ENCODE measurements around the gene MYCN. TPM values are rescaled to one million over a fixed set of nuclear protein-coding genes. Genes with fewer than 3 reads are reported as not detected.

MYCN gene
- total and polyA plus RNA-seq, 2 donors (not counting 1 experiment from before 2014, with no cell fraction given): not detected

- TF ChIP-seq EZH2 (IDR thresholded peaks at IDR 0.05; ENCODE audit: low read length, missing control alignments): no peak
- TF ChIP-seq CTCF (conservative IDR thresholded peaks at IDR 0.05 in 1 of 2, IDR thresholded peaks at IDR 0.05 in 1 of 2; ENCODE audit: low read depth in 1 of 2, low read length in 2 of 2): no peak
- H3K4me3 ChIP-seq (replicated peaks in 1 of 4; ENCODE audit: control extremely low read depth in 1 of 4, insufficient read depth in 1 of 4, low read depth in 3 of 4, low read length in 4 of 4): no peak overlapping the region
Observed at GRCh38 chr2:15892151-15892880, 48.0 kb upstream of the MYCN start.

GRCh38 chr2:15893085-15893484 lies 47.3 kb upstream of the MYCN start:
- H3K4me1 ChIP-seq (ENCODE audit: control insufficient read depth, extremely low read depth, insufficient read depth, low read length): no peaks in the 10 kb centered on the region
- H3K4me3 ChIP-seq (replicated peaks in 1 of 4; ENCODE audit: control extremely low read depth in 1 of 4, insufficient read depth in 1 of 4, low read depth in 3 of 4, low read length in 4 of 4): no peak overlapping the region
- no peak overlapping the region for H3K4me2 ChIP-seq (ENCODE audit: extremely low read depth, insufficient read depth, low read length)
- no peak overlapping the region for H3K9ac ChIP-seq (ENCODE audit: insufficient read depth, low read length)
- H3K79me2 ChIP-seq (ENCODE audit: control insufficient read depth, insufficient read depth, low read length): no peaks in the 10 kb centered on the region
- H3K36me3 ChIP-seq (ENCODE audit: control insufficient read depth, insufficient read depth, low read length): no peaks in the 10 kb centered on the region
- no peaks in the 10 kb centered on the region for H4K20me1 ChIP-seq (ENCODE audit: control insufficient read depth, extremely low read depth, insufficient read depth, low read length)
- no peaks in the 10 kb centered on the region for H3K9me3 ChIP-seq (ENCODE audit: control insufficient read depth, insufficient read depth, low read depth, low read length)
- H3K27me3 ChIP-seq (ENCODE audit: control insufficient read depth, insufficient read depth, low read length): no peaks in the 10 kb centered on the region
- H2AFZ ChIP-seq (ENCODE audit: low read length): no peak overlapping the region
- no peak overlapping the region for H3K27ac ChIP-seq (ENCODE audit: insufficient read depth, low read length)
- no peak for TF ChIP-seq EZH2 (IDR thresholded peaks at IDR 0.05; ENCODE audit: low read length, missing control alignments)
- TF ChIP-seq CTCF (conservative IDR thresholded peaks at IDR 0.05 in 1 of 2, IDR thresholded peaks at IDR 0.05 in 1 of 2; ENCODE audit: low read depth in 1 of 2, low read length in 2 of 2): no peak
- DNase-seq (ENCODE audit: low read depth in 2 of 2): no peak

More at GRCh38 chr2:15892151-15892880, 48.0 kb upstream of the MYCN start:
- no peak overlapping the region for H3K9ac ChIP-seq (ENCODE audit: insufficient read depth, low read length)
- DNase-seq (ENCODE audit: low read depth in 2 of 2): no peak
- no peaks in the 10 kb centered on the region for H4K20me1 ChIP-seq (ENCODE audit: control insufficient read depth, extremely low read depth, insufficient read depth, low read length)
- H2AFZ ChIP-seq (ENCODE audit: low read length): no peak overlapping the region
- no peak overlapping the region for H3K27ac ChIP-seq (ENCODE audit: insufficient read depth, low read length)
- no peaks in the 10 kb centered on the region for H3K36me3 ChIP-seq (ENCODE audit: control insufficient read depth, insufficient read depth, low read length)
- H3K4me1 ChIP-seq (ENCODE audit: control insufficient read depth, extremely low read depth, insufficient read depth, low read length): no peaks in the 10 kb centered on the region
- H3K4me2 ChIP-seq (ENCODE audit: extremely low read depth, insufficient read depth, low read length): no peak overlapping the region
- no peaks in the 10 kb centered on the region for H3K79me2 ChIP-seq (ENCODE audit: control insufficient read depth, insufficient read depth, low read length)
- no peaks in the 10 kb centered on the region for H3K27me3 ChIP-seq (ENCODE audit: control insufficient read depth, insufficient read depth, low read length)
- H3K9me3 ChIP-seq (ENCODE audit: control insufficient read depth, insufficient read depth, low read depth, low read length): no peaks in the 10 kb centered on the region

GRCh38 chr2:15893689-15894480 lies 46.5 kb upstream of the MYCN start:
- no peak overlapping the region for H2AFZ ChIP-seq (ENCODE audit: low read length)
- no peaks in the 10 kb centered on the region for H3K9me3 ChIP-seq (ENCODE audit: control insufficient read depth, insufficient read depth, low read depth, low read length)
- H3K79me2 ChIP-seq (ENCODE audit: control insufficient read depth, insufficient read depth, low read length): no peaks in the 10 kb centered on the region
- no peaks in the 10 kb centered on the region for H4K20me1 ChIP-seq (ENCODE audit: control insufficient read depth, extremely low read depth, insufficient read depth, low read length)
- H3K9ac ChIP-seq (ENCODE audit: insufficient read depth, low read length): no peak overlapping the region
- H3K4me1 ChIP-seq (ENCODE audit: control insufficient read depth, extremely low read depth, insufficient read depth, low read length): no peaks in the 10 kb centered on the region
- H3K36me3 ChIP-seq (ENCODE audit: control insufficient read depth, insufficient read depth, low read length): no peaks in the 10 kb centered on the region
- H3K4me2 ChIP-seq (ENCODE audit: extremely low read depth, insufficient read depth, low read length): no peak overlapping the region
- no peak overlapping the region for H3K4me3 ChIP-seq (replicated peaks in 1 of 4; ENCODE audit: control extremely low read depth in 1 of 4, insufficient read depth in 1 of 4, low read depth in 3 of 4, low read length in 4 of 4)
- H3K27me3 ChIP-seq (ENCODE audit: control insufficient read depth, insufficient read depth, low read length): no peaks in the 10 kb centered on the region
- TF ChIP-seq EZH2 (IDR thresholded peaks at IDR 0.05; ENCODE audit: low read length, missing control alignments): no peak
- no peak overlapping the region for H3K27ac ChIP-seq (ENCODE audit: insufficient read depth, low read length)
- DNase-seq (ENCODE audit: low read depth in 2 of 2): no peak

All from fibroblast of lung (primary cell).